ENCODE data around the gene CHAC1.
"Not testable (repeated sequence)": the region's sequence is repeated elsewhere in the genome, so short reads cannot be mapped to it uniquely, and the experiment has no call there.

Gene CHAC1

GRCh38 chr15:40957041-40957555 lies 3.8 kb downstream of the CHAC1 start:
- no peak for DNase-seq (ENCODE audit: low spot score)

- no peak for DNase-seq (ENCODE audit: low spot score)
Measured at GRCh38 chr15:40957581-40958051, 4.3 kb downstream of the CHAC1 start.

GRCh38 chr15:40958146-40958545 lies 4.9 kb downstream of the CHAC1 start:
- DNase-seq (ENCODE audit: low spot score): no peak

GRCh38 chr15:40958723-40959122 lies 5.5 kb downstream of the CHAC1 start:
- no peak for DNase-seq (ENCODE audit: low spot score)

GRCh38 chr15:40959331-40960141 lies 6.3 kb downstream of the CHAC1 start:
- DNase-seq (ENCODE audit: low spot score): no peak

GRCh38 chr15:40960151-40960885 lies 7.0 kb downstream of the CHAC1 start:
- DNase-seq (ENCODE audit: low spot score): no peak

- DNase-seq (ENCODE audit: low spot score): no peak
Measured at GRCh38 chr15:40960925-40961324, 7.7 kb downstream of the CHAC1 start.

GRCh38 chr15:40961740-40962139 lies 8.5 kb downstream of the CHAC1 start:
- DNase-seq (ENCODE audit: low spot score): not testable (repeated sequence)

- DNase-seq (ENCODE audit: low spot score): not testable (repeated sequence)
Measured at GRCh38 chr15:40962317-40962716, 9.0 kb downstream of the CHAC1 start.

GRCh38 chr15:40963201-40963600 lies 9.9 kb downstream of the CHAC1 start:
- DNase-seq (ENCODE audit: low spot score): no peak

GRCh38 chr15:40964006-40964405 lies 10.7 kb downstream of the CHAC1 start:
- DNase-seq (ENCODE audit: low spot score): no peak

GRCh38 chr15:40964634-40965033 lies 11.4 kb downstream of the CHAC1 start:
- DNase-seq (ENCODE audit: low spot score): no peak

GRCh38 chr15:40968290-40969085 lies 15.2 kb downstream of the CHAC1 start:
- DNase-seq (ENCODE audit: low spot score): no peak

GRCh38 chr15:40969363-40969762 lies 16.1 kb downstream of the CHAC1 start:
- no peak for DNase-seq (ENCODE audit: low spot score)

- DNase-seq (ENCODE audit: low spot score): no peak
Measured at GRCh38 chr15:40974879-40975278, 21.6 kb downstream of the CHAC1 start.

- no peak for DNase-seq (ENCODE audit: low spot score)
Measured at GRCh38 chr15:40976819-40977218, 23.5 kb downstream of the CHAC1 start.

- no peak for DNase-seq (ENCODE audit: low spot score)
Measured at GRCh38 chr15:40978141-40978540, 24.9 kb downstream of the CHAC1 start.

- DNase-seq (ENCODE audit: low spot score): no peak
Measured at GRCh38 chr15:40978562-40978961, 25.3 kb downstream of the CHAC1 start.

- DNase-seq (ENCODE audit: low spot score): no peak
Measured at GRCh38 chr15:40981186-40981585, 27.9 kb downstream of the CHAC1 start.

- DNase-seq (ENCODE audit: low spot score): peak; percentile 61
Measured at GRCh38 chr15:40982855-40983254, 29.6 kb downstream of the CHAC1 start.

- DNase-seq (ENCODE audit: low spot score): no peak
Measured at GRCh38 chr15:40984406-40984805, 31.1 kb downstream of the CHAC1 start.

- DNase-seq (ENCODE audit: low spot score): peak; percentile 81
Measured at GRCh38 chr15:40984964-40985363, 31.7 kb downstream of the CHAC1 start.

Measured in AG08396 (cell line).